Fibroblast of lung (primary cell): ENCODE measurements around the gene ANKRD44.

Experiments
- EZH2 ChIP-seq: IDR thresholded peaks from 2 replicates; pipeline ENCODE4 v1.5.1; 2012; ENCODE audit warnings: low read length, control low read depth, mild to moderate bottlenecking; ENCODE audit errors: missing control alignments
- TF ChIP-seq, protein P1 (sequence below), 2 donors: IDR thresholded peaks in 1 of 2; conservative IDR thresholded peaks in 1 of 2; 1 replicate in 1 of 2; 2 replicates in 1 of 2; pipeline ENCODE4 v1.5.1; 2011 to 2012; ENCODE audit warnings: low read length in 2 of 2, control low read depth in 1 of 2, inconsistent platforms in 1 of 2, low read depth in 1 of 2, mild to moderate bottlenecking in 1 of 2

GRCh38 chr2:197191177-197191939, 119.2 kb downstream of the ANKRD44 start:
- TF ChIP-seq, protein P1, sequence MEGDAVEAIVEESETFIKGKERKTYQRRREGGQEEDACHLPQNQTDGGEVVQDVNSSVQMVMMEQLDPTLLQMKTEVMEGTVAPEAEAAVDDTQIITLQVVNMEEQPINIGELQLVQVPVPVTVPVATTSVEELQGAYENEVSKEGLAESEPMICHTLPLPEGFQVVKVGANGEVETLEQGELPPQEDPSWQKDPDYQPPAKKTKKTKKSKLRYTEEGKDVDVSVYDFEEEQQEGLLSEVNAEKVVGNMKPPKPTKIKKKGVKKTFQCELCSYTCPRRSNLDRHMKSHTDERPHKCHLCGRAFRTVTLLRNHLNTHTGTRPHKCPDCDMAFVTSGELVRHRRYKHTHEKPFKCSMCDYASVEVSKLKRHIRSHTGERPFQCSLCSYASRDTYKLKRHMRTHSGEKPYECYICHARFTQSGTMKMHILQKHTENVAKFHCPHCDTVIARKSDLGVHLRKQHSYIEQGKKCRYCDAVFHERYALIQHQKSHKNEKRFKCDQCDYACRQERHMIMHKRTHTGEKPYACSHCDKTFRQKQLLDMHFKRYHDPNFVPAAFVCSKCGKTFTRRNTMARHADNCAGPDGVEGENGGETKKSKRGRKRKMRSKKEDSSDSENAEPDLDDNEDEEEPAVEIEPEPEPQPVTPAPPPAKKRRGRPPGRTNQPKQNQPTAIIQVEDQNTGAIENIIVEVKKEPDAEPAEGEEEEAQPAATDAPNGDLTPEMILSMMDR (conservative IDR thresholded peaks at IDR 0.05 in 1 of 2, IDR thresholded peaks at IDR 0.05 in 1 of 2; ENCODE audit: low read depth in 1 of 2, low read length in 2 of 2) = peak; percentile 44 to 66
- no peak for TF ChIP-seq EZH2
